Astrocyte (in vitro differentiated cells and primary cell): ENCODE measurements around the gene TNFRSF13B.

Experiments
- CTCF ChIP-seq: IDR thresholded peaks from 2 replicates; pipeline ENCODE4 v1.5.1; 2011; ENCODE audit warnings: low read depth, mild to moderate bottlenecking, inconsistent platforms, low read length, moderate library complexity; ENCODE audit not compliant: insufficient read depth
- EZH2 ChIP-seq: IDR thresholded peaks from 2 replicates; pipeline ENCODE4 v1.6.1; 2012; ENCODE audit warnings: mild to moderate bottlenecking, low read length, inconsistent platforms; ENCODE audit not compliant: insufficient read depth

GRCh38 chr17:16933317-16934132 lies 38.4 kb downstream of the TNFRSF13B start:
- no peak for TF ChIP-seq CTCF
- TF ChIP-seq EZH2: no peak
